Measurements from ENCODE around the gene SAAL1. TPM values are rescaled to one million over a fixed set of nuclear protein-coding genes. Genes with fewer than 3 reads are reported as not detected.

SAAL1 gene
- total RNA-seq, 4 donors from 2014 or later, result 3.0 to 16.1 (median 4.4) TPM

Other genes starting within 250 kb of the SAAL1 start
- gene SERGEF, start 93.0 kb downstream of the SAAL1 start, total RNA-seq, result 10 to 100 TPM; 11.8 to 34.7 (median 24.5) TPM
- gene TPH1, start 59.8 kb downstream of the SAAL1 start, total RNA-seq, result under 1 TPM; 0.07 to 0.51 (median 0.10) TPM
- not detected for gene MRGPRX3, start 26.5 kb upstream of the SAAL1 start, total RNA-seq
- not detected for gene MRGPRX4, start 66.8 kb upstream of the SAAL1 start, total RNA-seq
- 1 to 10 TPM in 2 of 4 donors, not detected in 2; 2.5 to 3.9 TPM for gene SAA4, start 130.7 kb upstream of the SAAL1 start, total RNA-seq
- gene SAA2, start 142.6 kb upstream of the SAAL1 start, total RNA-seq, result 10 to 100 TPM in 3 of 4 donors, 1 to 10 TPM in 1; 2.0 to 67.5 (median 42.8) TPM
- 100 to 1,000 TPM in 2 of 4 donors, 10 to 100 TPM in 1, 1 to 10 TPM in 1; 5.7 to 145 (median 89.3) TPM for gene SAA1, start 160.2 kb upstream of the SAAL1 start, total RNA-seq
- 10 to 100 TPM in 2 of 4 donors, 1 to 10 TPM in 2; 5.3 to 13.1 (median 9.7) TPM for gene HPS5, start 216.1 kb upstream of the SAAL1 start, total RNA-seq
- gene GTF2H1, start 216.5 kb upstream of the SAAL1 start, total RNA-seq, result 10 to 100 TPM; 30.9 to 45.6 (median 33.2) TPM

All from gastrocnemius medialis (tissue), 4 donors.